NT2/D1 (cell line): ENCODE results near the gene FEM1A.
"Not testable (repeated sequence)": the region's sequence is repeated elsewhere in the genome, so short reads cannot be mapped to it uniquely, and the experiment has no call there.

ENCODE experiments used
- DNase-seq: peaks from one replicate; pipeline ENCODE4 v3.0.0-alpha.2; 2011; ENCODE audit warnings: low read depth, low spot score
- H3K27me3 ChIP-seq: 2 replicates; pipeline ENCODE4 v1.6.0; 2011; ENCODE audit warnings: mild to moderate bottlenecking; ENCODE audit not compliant: insufficient read length, insufficient read depth
- H3K36me3 ChIP-seq: 2 replicates; pipeline ENCODE4 v1.6.1; 2011; ENCODE audit warnings: mild to moderate bottlenecking, low read length, mixed read lengths; ENCODE audit not compliant: insufficient read depth, insufficient read length
- H3K4me1 ChIP-seq: 2 replicates; pipeline ENCODE4 v1.5.1; 2011; ENCODE audit not compliant: insufficient read depth, insufficient read length
- H3K4me3 ChIP-seq: 2 replicates; pipeline ENCODE4 v1.5.1; 2011; ENCODE audit warnings: low read depth; ENCODE audit not compliant: insufficient read length
- H3K9ac ChIP-seq: 2 replicates; pipeline ENCODE4 v1.6.0; 2011; ENCODE audit warnings: low read depth; ENCODE audit not compliant: insufficient read length
- H3K9me3 ChIP-seq: 2 replicates; pipeline ENCODE4 v1.5.1; 2011; ENCODE audit warnings: mild to moderate bottlenecking, low read length; ENCODE audit not compliant: insufficient read depth
- SUZ12 ChIP-seq: IDR thresholded peaks from 2 replicates; pipeline ENCODE4 v1.6.1; 2011; ENCODE audit not compliant: insufficient read length, insufficient read depth; ENCODE audit errors: extremely low read depth
- YY1 ChIP-seq: IDR thresholded peaks from 2 replicates; pipeline ENCODE4 v1.6.1; 2011; ENCODE audit not compliant: insufficient read length, insufficient read depth
- ZNF274 ChIP-seq: IDR thresholded peaks from 2 replicates; pipeline ENCODE4 v1.6.1; 2011; ENCODE audit warnings: mild to moderate bottlenecking, low read depth, low read length

Gene FEM1A

GRCh38 chr19:4817467-4818277, 26.1 kb downstream of the FEM1A start:
- H3K9me3 ChIP-seq: no peaks in the 10 kb centered on the region; the same call in 1 of the 2 replicates
- H3K4me1 ChIP-seq: no peaks in the 10 kb centered on the region
- no peak overlapping the region for H3K9ac ChIP-seq
- DNase-seq: no peak
- no peak for TF ChIP-seq SUZ12
- no peak for TF ChIP-seq YY1
- TF ChIP-seq ZNF274: no peak
- no peaks in the 10 kb centered on the region for H3K27me3 ChIP-seq
- no peak overlapping the region for H3K4me3 ChIP-seq
- H3K36me3 ChIP-seq: peaks cover 16% of the 10 kb centered on the region

GRCh38 chr19:4821265-4821664, 29.7 kb downstream of the FEM1A start:
- DNase-seq: no peak
- no peaks in the 10 kb centered on the region for H3K4me1 ChIP-seq
- H3K4me3 ChIP-seq: no peak overlapping the region
- no peak overlapping the region for H3K9ac ChIP-seq
- H3K36me3 ChIP-seq: peaks cover 16% of the 10 kb centered on the region
- no peaks in the 10 kb centered on the region for H3K27me3 ChIP-seq
- no peak for TF ChIP-seq SUZ12
- TF ChIP-seq ZNF274: no peak
- no peak for TF ChIP-seq YY1
- no peaks in the 10 kb centered on the region for H3K9me3 ChIP-seq

GRCh38 chr19:4822354-4822753, 30.8 kb downstream of the FEM1A start:
- not testable (repeated sequence) for DNase-seq, H3K4me1 ChIP-seq, H3K9me3 ChIP-seq, H3K27me3 ChIP-seq, H3K36me3 ChIP-seq, H3K4me3 ChIP-seq, H3K9ac ChIP-seq

- H3K27me3 ChIP-seq: no peaks in the 10 kb centered on the region
- H3K9me3 ChIP-seq: no peaks in the 10 kb centered on the region
- no peaks in the 10 kb centered on the region for H3K36me3 ChIP-seq
- H3K4me1 ChIP-seq: no peaks in the 10 kb centered on the region
- TF ChIP-seq SUZ12 (no peak), ZNF274 (no peak), YY1 (no peak)
- H3K9ac ChIP-seq: no peak overlapping the region
- DNase-seq: no peak
- no peak overlapping the region for H3K4me3 ChIP-seq
These were observed 32.0 kb downstream of the FEM1A start for GRCh38 chr19:4823577-4823976.

GRCh38 chr19:4829001-4829712, 37.6 kb downstream of the FEM1A start:
- peaks cover 13% of the 10 kb centered on the region for H3K27me3 ChIP-seq

GRCh38 chr19:4830332-4830731, 38.8 kb downstream of the FEM1A start:
- Histone ChIP-seq H3K36me3 (no peaks in the 10 kb centered on the region), H3K4me3 (no peak overlapping the region), H3K9ac (no peak overlapping the region), H3K27me3 (peaks cover 13% of the 10 kb centered on the region), H3K4me1 (peaks cover 6% of the 10 kb centered on the region), H3K9me3 (no peaks in the 10 kb centered on the region)
- no peak for DNase-seq
- TF ChIP-seq SUZ12 (no peak), YY1 (no peak), ZNF274 (no peak)

More at GRCh38 chr19:4829001-4829712, 37.6 kb downstream of the FEM1A start:
- Histone ChIP-seq H3K4me3 (no peak overlapping the region), H3K4me1 (peaks cover 6% of the 10 kb centered on the region), H3K9me3 (no peaks in the 10 kb centered on the region), H3K9ac (no peak overlapping the region), H3K36me3 (no peaks in the 10 kb centered on the region)
- no peak for DNase-seq
- TF ChIP-seq YY1 (no peak), SUZ12 (no peak), ZNF274 (no peak)

GRCh38 chr19:4830768-4831265, 39.3 kb downstream of the FEM1A start:
- no peaks in the 10 kb centered on the region for H3K36me3 ChIP-seq
- peak overlapping the region; percentile 87 for H3K9ac ChIP-seq
- peaks cover 13% of the 10 kb centered on the region for H3K27me3 ChIP-seq
- no peak for DNase-seq
- H3K9me3 ChIP-seq: no peaks in the 10 kb centered on the region
- H3K4me1 ChIP-seq: peaks cover 6% of the 10 kb centered on the region
- TF ChIP-seq YY1 (no peak), SUZ12 (no peak), ZNF274 (no peak)
- peak overlapping the region; percentile 61 for H3K4me3 ChIP-seq
